GM18519 (cell line): ENCODE results near the gene LOXL1.
"Not testable (repeated sequence)": the region's sequence is repeated elsewhere in the genome, so short reads cannot be mapped to it uniquely, and the experiment has no call there.

ENCODE experiments used
- ATAC-seq: cut with Tn5 transposase; IDR thresholded peaks from one replicate; pipeline ENCODE4 v1.9.1; 2021; ENCODE audit warnings: mild to moderate bottlenecking, moderate library complexity; ENCODE audit not compliant: unreplicated experiment, low FRiP score

The LOXL1 gene

DNA sequence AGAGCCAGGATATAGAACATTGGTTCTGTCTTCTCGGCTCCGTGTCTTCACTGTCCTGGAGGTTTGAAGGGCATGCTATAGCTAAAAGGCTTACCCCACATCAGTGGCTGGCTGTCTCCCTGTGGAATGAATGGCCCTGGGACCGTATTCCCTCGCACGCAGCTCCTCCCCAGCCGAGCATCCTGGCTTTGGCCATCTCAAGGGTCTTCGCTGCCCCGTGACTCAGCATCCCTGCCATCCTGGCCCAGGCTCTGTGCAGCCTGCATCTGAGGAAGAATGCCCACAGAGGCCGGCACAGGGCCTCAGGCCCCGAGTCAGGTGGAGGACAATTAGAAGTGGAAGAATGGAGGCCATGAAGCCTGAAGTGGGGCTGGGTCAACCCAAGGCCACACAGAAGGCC, 11.0 kb downstream of the LOXL1 start:
- no peak for ATAC-seq

DNA sequence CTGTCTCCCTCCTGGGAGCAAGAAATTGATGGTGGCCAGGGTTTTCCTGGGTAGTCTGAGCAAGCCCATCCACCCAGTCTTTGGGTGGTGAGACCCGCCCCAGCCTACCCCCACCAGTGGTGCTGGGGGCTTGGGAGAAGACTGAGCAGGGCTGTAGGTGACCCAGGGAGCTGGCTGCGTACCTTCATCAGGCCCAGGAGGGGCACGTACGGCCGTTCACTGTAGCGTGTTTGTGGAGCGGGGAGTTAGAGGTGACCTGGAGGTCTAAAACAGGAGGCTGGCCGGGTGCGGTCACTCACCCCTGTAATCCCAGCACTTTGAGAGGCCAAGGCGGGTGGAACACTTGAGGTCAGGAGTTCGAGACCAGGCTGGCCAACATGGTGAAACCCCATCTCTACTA, 11.5 kb downstream of the LOXL1 start:
- no peak for ATAC-seq

DNA sequence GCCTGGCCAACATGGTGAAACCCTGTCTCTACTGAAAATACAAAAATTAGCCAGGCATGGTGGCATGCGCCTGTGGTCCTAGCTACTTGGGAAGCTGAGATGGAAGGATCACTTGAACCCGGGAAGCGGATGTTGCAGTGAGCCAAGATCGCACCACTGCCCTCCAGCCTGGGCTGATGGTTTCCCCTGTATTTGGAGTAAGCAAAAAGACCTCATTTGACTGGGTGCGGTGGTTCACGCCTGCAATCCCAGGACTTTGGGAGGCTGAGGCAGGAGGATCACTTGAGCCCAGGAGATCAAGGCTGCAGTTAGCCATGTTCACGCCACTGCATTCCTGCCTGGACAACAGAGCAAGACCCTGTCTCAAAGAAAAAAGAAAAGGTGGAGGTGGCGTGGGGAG, 12.3 kb downstream of the LOXL1 start:
- ATAC-seq, result not testable (repeated sequence)

DNA sequence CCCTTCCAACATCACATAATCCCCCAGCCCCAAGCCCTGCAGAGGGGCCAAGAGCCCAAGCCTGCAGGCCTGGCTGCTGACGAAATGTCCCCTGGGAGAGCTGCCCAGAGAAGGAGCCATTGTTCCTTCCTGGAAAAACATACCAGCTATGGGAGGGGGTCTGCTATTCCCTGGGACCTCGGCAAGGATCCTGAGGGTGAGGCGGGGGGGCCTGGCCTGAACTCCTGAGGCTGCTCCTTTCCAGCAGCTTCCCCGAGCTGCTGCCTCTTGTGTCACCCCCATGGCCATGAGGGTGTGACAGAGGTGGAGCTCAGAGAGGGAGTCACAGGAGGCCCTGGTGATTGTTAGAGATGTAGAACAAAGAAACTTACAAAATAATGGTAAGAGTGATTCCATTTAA, 12.9 kb downstream of the LOXL1 start:
- ATAC-seq, result no peak

DNA sequence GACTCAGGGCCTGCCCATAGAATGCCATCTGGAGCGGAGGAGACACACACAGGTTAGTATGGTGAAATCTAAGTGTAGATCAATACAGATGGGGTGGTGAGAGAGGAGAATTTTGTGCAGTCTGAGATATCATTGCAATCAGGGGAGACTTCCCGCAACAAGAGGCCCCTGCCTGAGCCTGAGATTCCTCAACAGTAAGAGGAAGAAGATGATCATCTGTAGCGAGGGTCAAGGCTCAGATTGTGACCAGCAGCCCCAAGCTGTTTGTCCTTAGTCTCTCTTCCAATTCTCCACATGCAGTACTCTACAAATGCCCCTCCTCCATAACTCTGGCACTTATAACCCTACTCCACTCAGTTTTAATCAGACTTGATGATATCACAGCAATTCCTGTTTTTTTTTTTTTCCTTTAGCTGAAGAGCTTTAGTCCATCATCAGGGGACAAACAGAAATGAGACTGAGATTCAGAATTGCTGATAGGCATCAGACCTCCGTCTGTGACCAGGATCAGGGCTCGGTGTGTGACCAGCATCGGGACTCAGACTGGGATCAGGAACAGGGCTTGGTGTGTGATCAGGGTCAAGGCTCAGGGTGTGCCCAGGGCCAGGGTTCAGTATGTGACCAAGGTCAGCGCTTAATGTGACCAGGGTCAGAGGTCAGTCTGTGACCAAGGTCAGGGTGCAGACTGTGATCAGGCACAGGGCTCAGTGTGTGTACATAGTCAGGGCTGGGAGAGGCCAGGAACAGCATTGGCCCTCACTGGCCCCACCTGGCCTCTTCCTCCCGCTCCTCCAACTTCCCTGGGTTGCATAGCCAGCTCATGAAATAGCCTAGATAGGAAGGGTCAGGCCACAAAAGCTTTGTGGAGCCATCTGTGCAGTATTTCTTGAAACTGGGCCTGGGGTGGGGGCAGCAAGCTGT, 14.1 kb downstream of the LOXL1 start:
- ATAC-seq, result no peak

DNA sequence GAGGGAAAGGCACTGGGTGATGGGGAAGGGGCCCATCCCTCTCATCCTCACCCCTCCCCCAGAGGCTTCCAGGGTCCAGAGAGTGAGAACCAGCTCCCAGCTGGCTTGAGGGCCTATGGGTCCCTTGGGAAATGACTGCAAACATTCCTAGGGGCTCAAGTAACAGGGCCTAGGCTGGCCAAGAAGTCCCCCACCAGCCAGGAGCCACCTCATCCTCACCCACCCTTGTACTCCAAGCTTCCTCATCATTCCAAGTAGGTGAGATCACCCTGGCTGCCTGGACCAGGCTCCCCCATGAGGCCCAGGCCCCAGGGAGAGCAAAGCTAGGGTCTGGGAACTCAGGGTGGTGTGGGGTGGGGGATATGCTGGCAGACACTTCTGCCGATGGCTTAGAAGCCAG, 14.8 kb downstream of the LOXL1 start:
- no peak for ATAC-seq

DNA sequence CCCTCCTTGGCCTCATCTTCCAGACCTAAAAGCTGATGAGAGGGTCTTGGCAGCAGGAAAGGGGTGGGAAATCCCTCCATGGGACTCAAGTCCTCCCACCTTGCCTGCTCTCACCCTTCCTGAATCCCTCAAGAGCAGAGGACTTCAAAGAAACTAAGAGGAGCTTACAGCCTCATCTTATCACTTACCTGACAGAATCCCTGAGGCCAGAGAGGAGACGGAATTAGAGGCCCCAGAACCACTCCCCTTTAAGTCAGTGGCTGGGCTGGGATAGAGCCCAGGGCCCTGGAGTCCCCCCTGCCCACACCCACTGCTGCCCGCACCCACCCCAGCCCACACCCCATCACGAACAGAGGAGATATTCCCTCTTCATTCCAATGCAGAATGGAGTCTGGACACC, 15.2 kb downstream of the LOXL1 start:
- ATAC-seq, result no peak

DNA sequence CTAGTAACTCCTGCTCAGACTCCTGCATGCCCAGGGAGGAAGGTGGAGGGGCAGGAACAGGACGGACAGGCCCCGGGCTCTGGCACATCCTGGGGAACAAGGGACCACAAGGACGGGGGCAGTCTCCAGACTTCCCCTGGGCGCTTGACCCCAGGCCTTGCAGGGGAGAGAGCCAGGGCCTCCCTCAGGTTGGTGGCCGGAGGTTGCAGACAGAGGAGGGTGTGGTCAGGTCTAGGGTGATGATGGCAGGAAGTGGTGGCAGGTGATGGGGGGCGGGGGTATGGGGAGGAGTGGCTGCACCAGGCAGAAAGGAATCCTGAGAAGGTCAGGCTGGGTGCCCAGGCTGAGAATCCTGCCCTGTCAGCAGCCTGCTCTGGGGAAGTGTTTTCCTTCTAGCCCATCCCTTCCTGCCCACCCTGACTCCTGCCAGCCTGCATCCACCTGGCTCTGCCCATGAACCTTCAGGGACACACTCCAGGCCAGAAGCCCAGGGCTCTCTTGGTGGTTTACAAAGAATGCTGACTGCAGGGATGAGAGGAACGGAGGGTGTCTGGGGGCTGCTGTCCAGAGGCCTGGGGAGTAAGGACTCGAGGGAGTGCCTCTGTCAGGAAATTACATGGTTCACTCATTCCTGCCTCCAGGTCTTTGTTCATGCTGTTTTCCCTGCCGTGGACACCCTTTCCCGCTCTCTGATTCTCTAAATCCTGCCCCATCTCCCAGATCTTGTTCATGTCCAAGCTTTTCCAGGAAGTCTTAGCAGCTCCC, 15.8 kb downstream of the LOXL1 start:
- ATAC-seq, result no peak

DNA sequence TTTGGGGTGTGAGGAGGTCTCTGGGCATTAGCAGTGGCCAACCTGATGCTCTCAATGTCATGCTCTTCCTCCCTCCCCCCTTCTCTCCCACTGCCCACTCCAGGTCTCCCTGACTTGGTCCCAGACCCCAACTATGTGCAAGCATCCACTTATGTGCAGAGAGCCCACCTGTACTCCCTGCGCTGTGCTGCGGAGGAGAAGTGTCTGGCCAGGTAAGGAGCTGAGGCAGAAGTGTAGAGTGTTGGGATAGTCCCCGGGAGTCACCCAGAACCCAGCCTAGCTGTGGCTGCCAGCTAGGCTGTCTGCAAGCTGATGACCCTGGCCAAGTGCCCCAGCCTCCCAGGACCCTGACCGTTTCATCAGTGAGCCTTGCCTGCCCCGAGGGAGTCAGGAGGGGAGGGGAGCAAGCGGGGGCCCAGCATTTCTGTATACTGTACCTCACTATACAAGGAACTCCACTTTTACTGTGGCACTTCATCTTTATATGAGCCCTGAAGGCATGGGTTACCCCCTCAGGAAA, 16.5 kb downstream of the LOXL1 start:
- no peak for ATAC-seq

DNA sequence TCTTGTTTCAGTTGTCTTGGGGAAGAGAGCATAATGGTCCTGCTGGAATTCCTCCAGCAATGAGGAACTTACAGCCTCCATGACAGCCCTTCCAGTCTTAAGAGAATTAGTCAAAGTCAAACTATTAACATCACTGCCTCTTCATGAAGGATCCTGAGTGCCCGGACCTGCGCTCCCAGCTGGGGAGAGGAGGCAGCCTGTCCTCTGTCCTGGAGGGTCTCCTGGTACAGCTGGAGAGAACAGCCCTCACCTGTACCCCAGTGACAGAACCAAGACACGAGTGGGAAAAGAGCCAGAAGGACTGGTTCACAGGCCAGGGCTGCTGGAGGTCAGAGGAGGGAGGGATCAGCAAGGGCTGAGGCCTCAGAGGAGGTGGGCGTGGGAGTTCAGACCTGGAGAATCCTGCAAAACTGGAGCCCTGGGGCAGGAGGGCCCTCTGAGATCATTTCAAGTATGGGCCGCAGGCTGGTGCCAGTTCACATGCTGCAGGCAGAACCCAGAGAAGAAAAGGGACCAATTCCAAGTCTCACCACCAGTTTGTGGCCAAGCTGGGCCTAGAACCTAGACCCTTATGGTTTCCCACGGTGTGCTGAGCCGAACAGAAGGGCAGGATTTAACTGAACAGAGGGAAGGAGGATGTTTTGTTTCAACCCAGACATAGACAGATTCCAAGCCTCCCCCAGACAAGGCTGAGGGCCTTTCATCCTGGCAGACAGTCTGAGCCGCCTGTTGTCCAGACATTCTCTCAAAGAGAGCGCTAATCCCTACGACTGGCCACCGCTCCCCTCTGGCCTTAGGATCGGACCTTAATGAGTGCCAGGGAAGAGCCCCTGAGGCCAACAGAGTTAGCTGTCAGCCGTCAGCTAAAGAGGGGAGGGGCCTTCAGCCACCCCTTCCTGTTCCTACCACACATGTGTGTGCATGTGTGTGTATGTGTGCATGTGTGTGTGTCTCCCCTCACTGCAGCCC, 18.2 kb downstream of the LOXL1 start:
- no peak for ATAC-seq

DNA sequence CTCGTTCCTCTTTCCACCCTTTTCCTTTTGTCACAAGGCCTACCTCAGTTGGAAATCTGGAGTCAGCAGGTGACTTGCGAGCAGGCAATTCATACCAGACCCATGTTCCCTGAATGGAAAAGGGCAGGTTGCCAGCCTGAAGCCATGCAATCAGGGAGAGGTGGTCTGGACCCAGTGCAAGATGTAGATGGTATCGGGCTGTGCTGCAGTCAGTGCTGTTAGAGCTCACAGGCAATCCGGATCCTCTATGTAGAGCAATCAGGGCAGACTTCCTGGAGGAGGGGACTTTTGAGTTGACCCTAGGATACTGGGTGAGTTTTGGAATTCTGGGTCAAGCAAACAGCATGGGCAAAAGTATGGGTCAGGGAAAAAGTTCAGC, 18.9 kb downstream of the LOXL1 start:
- ATAC-seq, result no peak

DNA sequence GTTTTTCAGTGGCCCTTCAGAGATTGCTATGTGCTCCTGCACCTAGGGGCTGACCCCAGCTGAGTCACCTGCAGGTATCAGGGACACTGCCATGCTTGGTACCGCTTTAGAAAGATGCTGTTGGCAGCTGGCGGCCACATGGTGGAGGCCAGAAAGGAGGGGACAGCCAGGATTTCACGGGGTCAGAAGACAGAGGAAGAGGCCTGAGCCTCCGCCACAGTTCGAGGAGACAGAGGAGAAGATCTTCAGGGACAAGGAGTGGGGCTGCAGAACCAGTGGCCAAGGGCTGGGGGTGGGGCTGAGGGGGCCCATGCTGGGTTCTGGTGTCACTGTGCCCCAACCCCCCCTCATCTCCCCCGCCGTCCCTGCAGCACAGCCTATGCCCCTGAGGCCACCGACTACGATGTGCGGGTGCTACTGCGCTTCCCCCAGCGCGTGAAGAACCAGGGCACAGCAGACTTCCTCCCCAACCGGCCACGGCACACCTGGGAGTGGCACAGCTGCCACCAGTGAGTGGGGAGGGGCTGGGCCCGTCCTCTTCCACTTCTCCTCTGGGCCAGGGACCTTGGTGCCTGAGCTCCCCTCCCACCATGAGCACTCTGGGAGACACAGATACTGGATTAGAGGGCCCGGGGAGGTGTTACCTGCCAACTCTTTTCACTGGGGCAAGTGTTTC, 19.9 kb downstream of the LOXL1 start:
- ATAC-seq, result no peak

DNA sequence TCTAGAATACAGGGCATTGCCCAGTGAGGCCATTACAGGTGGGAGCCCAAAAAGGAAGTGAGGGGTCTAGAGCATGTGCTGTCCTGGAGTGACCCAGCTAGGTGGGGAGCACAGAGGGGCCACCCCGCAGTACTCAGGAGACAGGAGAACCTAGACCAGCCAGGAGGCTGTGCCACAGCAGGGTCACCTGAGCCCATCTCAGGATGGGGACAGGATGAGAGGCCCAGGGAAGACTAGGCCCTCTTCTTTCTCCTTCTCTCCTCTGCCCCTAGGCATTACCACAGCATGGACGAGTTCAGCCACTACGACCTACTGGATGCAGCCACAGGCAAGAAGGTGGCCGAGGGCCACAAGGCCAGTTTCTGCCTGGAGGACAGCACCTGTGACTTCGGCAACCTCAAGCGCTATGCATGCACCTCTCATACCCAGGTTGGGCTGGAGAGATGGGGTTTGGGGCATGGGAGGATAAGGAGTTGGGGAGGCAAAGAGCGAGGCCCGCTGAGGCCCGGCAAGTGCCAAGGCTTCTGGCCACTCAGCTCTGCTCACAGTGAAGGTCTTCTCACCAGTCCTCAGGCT, 20.6 kb downstream of the LOXL1 start:
- ATAC-seq, result no peak

DNA sequence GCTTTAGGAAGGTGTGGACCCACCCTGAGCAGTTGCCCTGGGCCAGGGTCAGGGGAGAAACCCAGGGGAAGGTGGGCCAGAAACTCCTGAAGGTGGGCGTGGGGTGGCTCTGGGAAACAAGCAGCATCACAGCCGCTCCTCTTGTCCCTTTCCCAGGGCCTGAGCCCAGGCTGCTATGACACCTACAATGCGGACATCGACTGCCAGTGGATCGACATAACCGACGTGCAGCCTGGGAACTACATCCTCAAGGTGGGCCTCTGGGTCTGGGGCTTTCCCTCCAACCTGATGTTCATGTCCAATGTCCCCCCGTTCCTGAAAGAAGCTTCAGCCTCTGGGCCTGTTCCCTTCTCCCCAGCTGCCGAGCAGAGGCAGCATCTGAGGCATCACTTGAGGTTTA, 21.4 kb downstream of the LOXL1 start:
- ATAC-seq, result no peak

DNA sequence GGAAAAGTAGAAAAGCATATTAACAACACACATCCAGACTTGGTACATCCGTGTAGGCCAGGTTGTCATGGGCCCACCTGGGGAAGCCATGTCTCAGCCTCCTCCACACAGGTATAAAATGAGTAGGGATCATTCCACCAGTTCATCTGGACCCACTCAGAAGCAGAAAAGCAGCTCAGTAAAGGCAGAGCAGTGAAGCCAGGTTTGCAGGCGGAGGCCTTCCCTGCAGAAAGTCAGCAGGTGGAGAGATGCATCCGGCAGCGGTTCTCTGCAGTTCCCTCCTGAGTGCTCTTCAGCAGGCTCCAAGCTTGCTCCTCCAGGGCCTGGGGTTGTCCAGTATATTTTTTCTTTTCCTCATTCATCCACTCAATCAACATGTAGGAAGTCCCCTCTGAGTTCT, 22.1 kb downstream of the LOXL1 start:
- no peak for ATAC-seq

DNA sequence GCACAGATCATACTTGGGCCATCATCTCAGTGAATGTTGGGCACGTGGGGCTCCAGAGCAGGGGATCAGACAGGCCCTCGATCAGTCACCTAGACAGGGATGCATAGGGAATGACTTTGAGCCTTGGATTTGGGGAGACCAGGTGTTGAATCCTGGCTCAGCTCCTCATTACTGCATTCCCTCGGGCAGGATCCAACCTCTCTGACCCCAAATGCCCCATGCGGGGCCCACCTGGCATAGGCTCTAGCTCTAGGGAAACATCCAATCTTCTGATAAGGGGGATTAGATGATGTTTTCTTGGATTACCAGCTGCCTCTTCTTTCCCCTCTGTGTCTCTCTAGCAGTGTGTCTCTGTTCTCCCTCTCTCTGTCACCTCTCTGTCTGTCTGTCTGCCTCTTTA, 22.7 kb downstream of the LOXL1 start:
- ATAC-seq, result no peak

DNA sequence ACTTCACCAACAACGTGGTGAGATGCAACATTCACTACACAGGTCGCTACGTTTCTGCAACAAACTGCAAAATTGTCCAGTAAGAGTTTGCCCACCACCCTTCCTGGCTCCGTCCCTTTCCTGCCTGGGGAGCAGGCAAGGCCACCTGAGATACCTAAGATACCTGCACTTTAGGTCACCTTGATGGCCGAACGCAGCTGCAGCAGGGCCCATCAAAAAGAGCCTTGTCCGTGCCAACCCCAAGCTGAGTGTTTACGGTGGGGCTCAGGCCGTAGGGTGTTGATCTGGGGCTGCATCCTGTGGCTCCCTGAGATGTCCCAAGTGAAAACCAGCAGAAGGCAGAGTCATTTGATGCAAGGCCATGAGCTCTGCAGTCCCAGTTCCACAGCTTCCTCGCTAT, 23.2 kb downstream of the LOXL1 start:
- no peak for ATAC-seq

DNA sequence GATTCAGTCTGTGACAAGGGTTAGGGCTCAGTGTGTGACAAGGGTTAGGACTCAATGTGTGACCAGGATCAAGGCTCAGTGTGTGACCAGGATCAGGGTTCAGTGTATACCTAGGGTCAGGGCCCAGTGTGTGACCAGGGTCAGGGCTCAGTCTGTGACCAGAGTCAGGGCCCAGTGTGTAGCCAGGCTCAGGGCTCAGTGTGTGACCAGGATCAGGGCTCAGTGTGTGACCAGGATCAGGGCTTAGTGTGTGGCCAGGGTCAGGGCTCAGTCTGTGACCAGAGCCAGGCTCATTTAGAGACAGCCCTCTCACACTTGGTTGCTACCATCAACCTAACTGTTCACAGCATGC, 24.2 kb downstream of the LOXL1 start:
- no peak for ATAC-seq

DNA sequence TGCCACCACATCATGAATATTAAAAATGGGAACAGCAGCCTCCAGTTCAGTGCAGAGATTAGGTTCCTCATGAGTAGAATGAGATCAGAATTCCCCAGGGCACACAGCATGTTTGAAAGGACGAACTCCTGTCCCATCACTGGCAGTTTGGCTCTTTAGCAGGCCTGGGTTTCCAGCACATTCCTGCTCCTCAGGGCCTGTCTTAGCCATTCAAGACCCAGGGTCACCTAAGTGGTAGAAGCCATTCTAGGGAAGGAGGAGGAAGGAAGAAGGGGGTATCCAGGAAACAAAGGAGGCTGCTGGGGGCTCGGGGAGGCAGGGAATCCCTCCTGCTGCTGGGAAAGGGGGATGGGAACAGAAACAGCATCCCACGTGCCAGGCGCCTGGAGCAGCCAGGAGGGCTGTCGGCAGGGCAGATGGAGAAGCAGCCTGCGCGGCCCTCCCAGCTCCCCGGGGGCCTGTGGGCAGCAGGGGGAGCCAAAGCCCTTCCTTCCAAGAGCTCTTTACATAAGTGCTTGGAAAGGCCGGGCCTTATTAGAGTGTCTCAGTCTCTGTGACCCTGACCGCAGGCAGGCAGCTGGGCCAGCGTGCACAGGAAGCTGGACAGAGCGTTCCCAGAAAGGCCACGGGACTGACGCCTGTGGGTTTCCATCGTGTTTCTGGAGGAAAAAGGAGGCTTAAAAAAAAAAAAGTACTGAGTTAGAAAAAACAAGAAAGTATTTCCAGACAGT, 24.7 kb downstream of the LOXL1 start:
- no peak for ATAC-seq
